ENCODE measurements around the gene LRRC8D.

GRCh38 chr1:89822999-89823628 is 2.3 kb downstream of the LRRC8D start:
- no peak for TF ChIP-seq CTCF (IDR thresholded peaks at IDR 0.05)
- TF ChIP-seq POLR2A (IDR thresholded peaks at IDR 0.05): no peak

All from heart left ventricle (tissue), 13 donors.